Thyroid gland (tissue), 4 donors: Measurements from ENCODE around the gene NCAN. TPM values are rescaled to one million over a fixed set of nuclear protein-coding genes. Genes with fewer than 3 reads are reported as not detected.

Experiments
- DNase-seq, 2 donors: peaks; one replicate each; pipeline ENCODE4 v3.0.0-alpha.2; 2019
- H3K27ac ChIP-seq, 3 donors: fragments of 200-600 bp; sonication (generic); 1 replicate in 2 of 3; 2 replicates in 1 of 3; pipeline ENCODE4 v1.5.1; 2016 to 2019; ENCODE audit warnings: mild to moderate bottlenecking in 1 of 3, moderate library complexity in 1 of 3
- H3K27me3 ChIP-seq: fragments of 200-600 bp; sonication (generic); one replicate; pipeline ENCODE4 v1.5.1; 2019
- H3K36me3 ChIP-seq, 2 donors: fragments of 200-600 bp; sonication (generic); one replicate each; pipeline ENCODE4 v1.5.1; 2016 to 2019
- H3K4me1 ChIP-seq, 2 donors: fragments of 200-600 bp; sonication (generic); one replicate each; pipeline ENCODE4 v1.5.1; 2017 to 2019
- H3K4me3 ChIP-seq, 3 donors: fragments of 200-600 bp; sonication (generic); replicated peaks in 1 of 3; 1 replicate in 2 of 3; 2 replicates in 1 of 3; pipeline ENCODE4 v1.5.1; 2016; ENCODE audit warnings: mild to moderate bottlenecking in 1 of 3
- H3K9me3 ChIP-seq: fragments of 200-600 bp; sonication (generic); one replicate; pipeline ENCODE4 v1.5.1; 2017
- CTCF ChIP-seq, 6 experiments: fragments of 200-600 bp in 3 of 6; fragments of 450-650 bp in 3 of 6; sonication (generic) in 3 of 6; IDR thresholded peaks; one replicate each; pipeline ENCODE4 v1.5.1; 2016 to 2019; ENCODE audit warnings: antibody characterized with exemption in 6 of 6, mild to moderate bottlenecking in 2 of 6, inconsistent platforms in 1 of 6, moderate library complexity in 1 of 6
- POLR2A ChIP-seq, 2 donors: fragments of 450-650 bp; IDR thresholded peaks; one replicate each; pipeline ENCODE4 v1.6.1; 2017; ENCODE audit warnings: antibody characterized with exemption in 2 of 2, mild to moderate bottlenecking in 2 of 2, moderate library complexity in 1 of 2
- WGBS, 2 donors: methylation state at CpG; one replicate each; pipeline ENCODE4 v1.1.5; 2017; 5-methylcytosine and 5-hydroxymethylcytosine counted together
- intact Hi-C: fragments of 100-400 bp; cut with DNase I; formaldehyde crosslinking; loops from one replicate; pipeline ENCODE4 v1.15.1; 2023
- total RNA-seq, 4 donors: library from RNA; depleted of rRNA; stranded (reverse); fragments of >200 nt; gene quantifications; one replicate each; pipeline ENCODE4 v1.2.3, GENCODE V29; 2016

Gene NCAN
- total RNA-seq, 4 donors from 2014 or later, result 0.44 TPM; not detected in 3

GRCh38 chr19:19212916-19213315 is 1.2 kb downstream of the NCAN start:
- H3K27me3 ChIP-seq, result peaks cover 5% of the 10 kb centered on the region
- no peaks in the 10 kb centered on the region for H3K4me1 ChIP-seq
- H3K27ac ChIP-seq, result no peak overlapping the region
- intact Hi-C loops, result no loop called here
- H3K4me3 ChIP-seq, result no peak overlapping the region
- no peaks in the 10 kb centered on the region for H3K36me3 ChIP-seq
- no peak for TF ChIP-seq CTCF (IDR thresholded peaks at IDR 0.05)
- TF ChIP-seq POLR2A (IDR thresholded peaks at IDR 0.05), result no peak
- H3K9me3 ChIP-seq, result no peaks in the 10 kb centered on the region
- no peak for DNase-seq
- 7 to 8% methylated on average over 4 to 6 of the region's 7 CpGs for WGBS, 2 donors

- WGBS, 2 donors, result 42 to 45% methylated on average over 17 to 20 of the region's 21 CpGs
- H3K27me3 ChIP-seq, result peaks cover 5% of the 10 kb centered on the region
Observed at GRCh38 chr19:19213426-19214158, 1.8 kb downstream of the NCAN start.

GRCh38 chr19:19214159-19214490 is 2.4 kb downstream of the NCAN start:
- Histone ChIP-seq H3K36me3 (no peaks in the 10 kb centered on the region), H3K27ac (no peak overlapping the region), H3K9me3 (no peaks in the 10 kb centered on the region), H3K4me1 (no peaks in the 10 kb centered on the region), H3K27me3 (peaks cover 5% of the 10 kb centered on the region), H3K4me3 (no peak overlapping the region)
- no peak for DNase-seq
- intact Hi-C loops, result no loop called here
- 3 to 4% methylated on average over 5 of the region's 5 CpGs for WGBS, 2 donors
- TF ChIP-seq CTCF (IDR thresholded peaks at IDR 0.05) (no peak), POLR2A (IDR thresholded peaks at IDR 0.05) (no peak)

More at GRCh38 chr19:19213426-19214158, 1.8 kb downstream of the NCAN start:
- intact Hi-C loops, result no loop called here
- TF ChIP-seq CTCF (IDR thresholded peaks at IDR 0.05) (no peak), POLR2A (IDR thresholded peaks at IDR 0.05) (no peak)
- Histone ChIP-seq H3K4me1 (no peaks in the 10 kb centered on the region), H3K27ac (no peak overlapping the region), H3K4me3 (no peak overlapping the region), H3K36me3 (no peaks in the 10 kb centered on the region), H3K9me3 (no peaks in the 10 kb centered on the region)
- no peak for DNase-seq

- WGBS, 2 donors, result 0 to 2% methylated on average over 3 to 7 of the region's 8 CpGs
- Histone ChIP-seq H3K9me3 (no peaks in the 10 kb centered on the region), H3K4me3 (no peak overlapping the region), H3K27me3 (peaks cover 5% of the 10 kb centered on the region), H3K27ac (no peak overlapping the region), H3K4me1 (no peaks in the 10 kb centered on the region), H3K36me3 (no peaks in the 10 kb centered on the region)
- intact Hi-C loops, result no loop called here
- DNase-seq, result peak; percentile 29 to 59
- TF ChIP-seq POLR2A (IDR thresholded peaks at IDR 0.05), result no peak
- TF ChIP-seq CTCF (IDR thresholded peaks at IDR 0.05), result no peak
Observed at GRCh38 chr19:19214892-19215291, 3.1 kb downstream of the NCAN start.

- Histone ChIP-seq H3K36me3 (no peaks in the 10 kb centered on the region), H3K27me3 (peaks cover 5% of the 10 kb centered on the region), H3K27ac (no peak overlapping the region), H3K9me3 (no peaks in the 10 kb centered on the region), H3K4me1 (no peaks in the 10 kb centered on the region), H3K4me3 (no peak overlapping the region)
- WGBS, 2 donors, result 79 to 80% methylated on average over 4 of the region's 4 CpGs
- TF ChIP-seq CTCF (IDR thresholded peaks at IDR 0.05) (no peak), POLR2A (IDR thresholded peaks at IDR 0.05) (no peak)
- no peak for DNase-seq
- intact Hi-C loops, result no loop called here
Observed at GRCh38 chr19:19215792-19216191, 4.0 kb downstream of the NCAN start.
